ENCODE results near the gene TRIO.

TRIO gene

GRCh38 chr5:14310901-14311300, 167.8 kb downstream of the TRIO start:
- H3K36me3 ChIP-seq (ENCODE audit: control insufficient read depth, insufficient read depth, low read length), result peaks cover 23% of the 10 kb centered on the region
- no peak for TF ChIP-seq CTCF (IDR thresholded peaks at IDR 0.05; ENCODE audit: insufficient read depth, low read length, poor library complexity, severe bottlenecking)
- no peaks in the 10 kb centered on the region for H3K27me3 ChIP-seq (replicated peaks; ENCODE audit: control insufficient read depth, insufficient read depth, low read length)
- DNase-seq (ENCODE audit: extremely low read depth, insufficient read length), result no peak
- H3K4me3 ChIP-seq (replicated peaks; ENCODE audit: low read depth, low read length), result no peak overlapping the region

- Histone ChIP-seq H3K27me3 (replicated peaks; ENCODE audit: control insufficient read depth, insufficient read depth, low read length) (no peaks in the 10 kb centered on the region), H3K36me3 (ENCODE audit: control insufficient read depth, insufficient read depth, low read length) (peaks cover 30% of the 10 kb centered on the region), H3K4me3 (replicated peaks; ENCODE audit: low read depth, low read length) (no peak overlapping the region)
- DNase-seq (ENCODE audit: extremely low read depth, insufficient read length), result no peak
- no peak for TF ChIP-seq CTCF (IDR thresholded peaks at IDR 0.05; ENCODE audit: insufficient read depth, low read length, poor library complexity, severe bottlenecking)
Observed at GRCh38 chr5:14313986-14314690, 171.0 kb downstream of the TRIO start.

- H3K27me3 ChIP-seq (replicated peaks; ENCODE audit: control insufficient read depth, insufficient read depth, low read length), result no peaks in the 10 kb centered on the region
- DNase-seq (ENCODE audit: extremely low read depth, insufficient read length), result no peak
- H3K36me3 ChIP-seq (ENCODE audit: control insufficient read depth, insufficient read depth, low read length), result peaks cover 31% of the 10 kb centered on the region
- TF ChIP-seq CTCF (IDR thresholded peaks at IDR 0.05; ENCODE audit: insufficient read depth, low read length, poor library complexity, severe bottlenecking), result no peak
- H3K4me3 ChIP-seq (replicated peaks; ENCODE audit: low read depth, low read length), result no peak overlapping the region
Observed at GRCh38 chr5:14316471-14316870, 173.3 kb downstream of the TRIO start.

- Histone ChIP-seq H3K27me3 (replicated peaks; ENCODE audit: control insufficient read depth, insufficient read depth, low read length) (no peaks in the 10 kb centered on the region), H3K36me3 (ENCODE audit: control insufficient read depth, insufficient read depth, low read length) (peaks cover 28% of the 10 kb centered on the region), H3K4me3 (replicated peaks; ENCODE audit: low read depth, low read length) (no peak overlapping the region)
- DNase-seq (ENCODE audit: extremely low read depth, insufficient read length), result no peak
- no peak for TF ChIP-seq CTCF (IDR thresholded peaks at IDR 0.05; ENCODE audit: insufficient read depth, low read length, poor library complexity, severe bottlenecking)
Observed at GRCh38 chr5:14319102-14319501, 176.0 kb downstream of the TRIO start.

GRCh38 chr5:14321936-14322335, 178.8 kb downstream of the TRIO start:
- Histone ChIP-seq H3K27me3 (replicated peaks; ENCODE audit: control insufficient read depth, insufficient read depth, low read length) (no peaks in the 10 kb centered on the region), H3K36me3 (ENCODE audit: control insufficient read depth, insufficient read depth, low read length) (peaks cover 31% of the 10 kb centered on the region), H3K4me3 (replicated peaks; ENCODE audit: low read depth, low read length) (no peak overlapping the region)
- no peak for DNase-seq (ENCODE audit: extremely low read depth, insufficient read length)
- TF ChIP-seq CTCF (IDR thresholded peaks at IDR 0.05; ENCODE audit: insufficient read depth, low read length, poor library complexity, severe bottlenecking), result no peak
